A549 (cell line): ENCODE results near the gene RNF112. TPM values are rescaled to one million over a fixed set of nuclear protein-coding genes. Genes with fewer than 3 reads are reported as not detected.

Experiments
- ATAC-seq, 2 experiments: fragments of 200-7000 bp in 1 of 2; fragments of >200 bp in 1 of 2; cut with Nextera tagmentation in 1 of 2; cut with Tn5 transposase in 1 of 2; 3 replicates each; pipeline versions ENCODE4 v1.8.0 to v1.9.1; 2018 to 2020; ENCODE audit warnings: mild to moderate bottlenecking in 1 of 2, moderate library complexity in 1 of 2
- CTCF ChIA-PET: fragments of 300-600 bp; sonication (Branson Sonifier 250); formaldehyde crosslinking; extraction: SDS; loops from one replicate; lab custom pipeline; 2021; ENCODE audit warnings: antibody characterized with exemption, inconsistent platforms; lab: Yijun Ruan, JAX
- POLR2A ChIA-PET: fragments of 350-600 bp; formaldehyde crosslinking; extraction: SDS; loops from one replicate; lab custom pipeline; 2021; ENCODE audit warnings: antibody characterized with exemption, inconsistent platforms; lab: Yijun Ruan, JAX
- DNase-seq, 2 experiments: peaks; one replicate each; pipeline versions ENCODE4 v3.0.0 to v3.0.0-alpha.2; 2011 to 2016; ENCODE audit warnings: low read depth in 1 of 2, low spot score in 1 of 2
- FAIRE-seq: peaks from 2 replicates; lab custom pipeline; 2011; peaks lifted over from hg19 to GRCh38; lab: Jason Lieb, UNC
- H3K27ac ChIP-seq, 2 experiments: fragments of >200 bp; sonication (Bioruptor Twin); formaldehyde crosslinking; 3 replicates each; pipeline ENCODE4 v1.5.1; 2016 to 2017
- H3K4me1 ChIP-seq: fragments of >200 bp; sonication (Bioruptor Twin); formaldehyde crosslinking; 3 replicates; pipeline ENCODE4 v1.6.1; 2016
- H3K4me2 ChIP-seq: fragments of >200 bp; sonication (Bioruptor Twin); formaldehyde crosslinking; 3 replicates; pipeline ENCODE4 v1.6.1; 2016
- H3K4me3 ChIP-seq: fragments of >200 bp; sonication (Bioruptor Twin); formaldehyde crosslinking; 3 replicates; pipeline ENCODE4 v1.5.1; 2016
- H3K9me3 ChIP-seq: fragments of >200 bp; sonication (Bioruptor Twin); formaldehyde crosslinking; 3 replicates; pipeline ENCODE4 v1.6.1; 2016
- BHLHE40 ChIP-seq: IDR thresholded peaks from 2 replicates; pipeline ENCODE4 v1.6.1; 2012; ENCODE audit warnings: low read depth, low read length, inconsistent platforms
- CEBPB ChIP-seq, 2 experiments: fragments of >200 bp in 1 of 2; sonication (Bioruptor Twin) in 1 of 2; formaldehyde crosslinking in 1 of 2; IDR thresholded peaks; 2 replicates each; pipeline ENCODE4 v1.6.1; 2012 to 2016
- GATA3 ChIP-seq: IDR thresholded peaks from 2 replicates; pipeline ENCODE4 v1.6.1; 2012; ENCODE audit warnings: borderline replicate concordance
- HDAC2 ChIP-seq: fragments of 200-600 bp; sonication (generic); IDR thresholded peaks from 2 replicates; pipeline ENCODE4 v1.6.1; 2016
- HEYL ChIP-seq: fragments of 250-450 bp; sonication (Bioruptor Pico); IDR thresholded peaks from 2 replicates; pipeline ENCODE4 v1.8.0; 2021; ENCODE audit warnings: mild to moderate bottlenecking, moderate library complexity
- HOXA7 ChIP-seq: fragments of 250-450 bp; sonication (Bioruptor Pico); IDR thresholded peaks from 2 replicates; pipeline ENCODE4 v1.5.0; 2020; ENCODE audit warnings: mild to moderate bottlenecking, moderate library complexity
- HOXB13 ChIP-seq: fragments of 250-450 bp; sonication (Bioruptor Pico); IDR thresholded peaks from 2 replicates; pipeline ENCODE4 v1.5.0; 2020; ENCODE audit warnings: low read depth, mild to moderate bottlenecking, moderate library complexity
- JUNB ChIP-seq: fragments of >200 bp; sonication (Bioruptor Twin); formaldehyde crosslinking; IDR thresholded peaks from 2 replicates; pipeline ENCODE4 v1.6.1; 2016
- KDM1A ChIP-seq: fragments of 200-600 bp; sonication (generic); IDR thresholded peaks from 2 replicates; pipeline ENCODE4 v1.6.1; 2016; ENCODE audit warnings: low read depth, mild to moderate bottlenecking
- MAZ ChIP-seq: fragments of 150-350 bp; IDR thresholded peaks from 2 replicates; pipeline ENCODE4 v1.6.1; 2014; ENCODE audit warnings: antibody characterized with exemption, low read depth, low read length, borderline replicate concordance
- NFE2L2 ChIP-seq: fragments of 150-350 bp; conservative IDR thresholded peaks from 2 replicates; pipeline ENCODE4 v1.6.1; 2014; ENCODE audit warnings: low read length
- NPAS2 ChIP-seq: fragments of 250-450 bp; sonication (Bioruptor Pico); IDR thresholded peaks from 2 replicates; pipeline ENCODE4 v1.8.0; 2022; ENCODE audit warnings: mild to moderate bottlenecking, moderate library complexity, borderline replicate concordance
- NR3C1 ChIP-seq: fragments of >200 bp; sonication (Bioruptor Twin); formaldehyde crosslinking; IDR thresholded peaks from 3 replicates; pipeline ENCODE4 v1.6.1; 2017
- RARB ChIP-seq: fragments of 250-450 bp; sonication (Bioruptor Pico); IDR thresholded peaks from 2 replicates; pipeline ENCODE4 v1.8.0; 2021; ENCODE audit warnings: mild to moderate bottlenecking, moderate library complexity
- RCOR1 ChIP-seq: fragments of 150-350 bp; IDR thresholded peaks from 2 replicates; pipeline ENCODE4 v1.6.1; 2014; ENCODE audit warnings: antibody characterized with exemption, low read length, low read depth
- RNF2 ChIP-seq: fragments of 200-600 bp; sonication (generic); IDR thresholded peaks from 2 replicates; pipeline ENCODE4 v1.6.1; 2016; ENCODE audit warnings: low read depth, mild to moderate bottlenecking, antibody characterized with exemption, moderate library complexity, borderline replicate concordance
- TFCP2L1 ChIP-seq: fragments of 250-450 bp; sonication (Bioruptor Pico); IDR thresholded peaks from 2 replicates; pipeline ENCODE4 v1.5.0; 2021; ENCODE audit warnings: mild to moderate bottlenecking
- ZFP36 ChIP-seq: fragments of 450-650 bp; IDR thresholded peaks from 2 replicates; pipeline ENCODE4 v1.6.1; 2014; ENCODE audit warnings: borderline replicate concordance; ENCODE audit not compliant: partially characterized antibody
- ZSCAN20 ChIP-seq: fragments of 250-450 bp; sonication (Bioruptor Pico); IDR thresholded peaks from 2 replicates; pipeline ENCODE4 v1.8.0; 2022; ENCODE audit warnings: mild to moderate bottlenecking, moderate library complexity
- WGBS: methylation state at CpG from one replicate; pipeline ENCODE4 v1.1.6; 2017; ENCODE audit errors: missing lambda C conversion rate; 5-methylcytosine and 5-hydroxymethylcytosine counted together
- polyA minus RNA-seq: library from RNA; depleted of rRNA, polyadenylated mRNA; stranded (reverse); fragments of >200 nt; gene quantifications from 2 replicates; pipeline ENCODE4 v1.2.3, GENCODE V29; 2011; rRNA and poly(A)+ RNA removed
- polyA plus RNA-seq, 4 experiments: library from polyadenylated mRNA; depleted of rRNA in 3 of 4; stranded (reverse); fragments of >200 nt; fragmentation: RNase III in 1 of 4; extraction: RNeasy Plus Mini Kit Qiagen cat#74134 plus additional on column Dnase treatment in 1 of 4; gene quantifications; 2 replicates in 3 of 4; 3 replicates in 1 of 4; pipeline ENCODE4 v1.2.3, GENCODE V29; 2011 to 2017
- TF ChIP-seq, protein P1 (sequence below): IDR thresholded peaks from 2 replicates; pipeline ENCODE4 v1.6.1; 2012; ENCODE audit warnings: low read depth, borderline replicate concordance

Gene RNF112, protein sequence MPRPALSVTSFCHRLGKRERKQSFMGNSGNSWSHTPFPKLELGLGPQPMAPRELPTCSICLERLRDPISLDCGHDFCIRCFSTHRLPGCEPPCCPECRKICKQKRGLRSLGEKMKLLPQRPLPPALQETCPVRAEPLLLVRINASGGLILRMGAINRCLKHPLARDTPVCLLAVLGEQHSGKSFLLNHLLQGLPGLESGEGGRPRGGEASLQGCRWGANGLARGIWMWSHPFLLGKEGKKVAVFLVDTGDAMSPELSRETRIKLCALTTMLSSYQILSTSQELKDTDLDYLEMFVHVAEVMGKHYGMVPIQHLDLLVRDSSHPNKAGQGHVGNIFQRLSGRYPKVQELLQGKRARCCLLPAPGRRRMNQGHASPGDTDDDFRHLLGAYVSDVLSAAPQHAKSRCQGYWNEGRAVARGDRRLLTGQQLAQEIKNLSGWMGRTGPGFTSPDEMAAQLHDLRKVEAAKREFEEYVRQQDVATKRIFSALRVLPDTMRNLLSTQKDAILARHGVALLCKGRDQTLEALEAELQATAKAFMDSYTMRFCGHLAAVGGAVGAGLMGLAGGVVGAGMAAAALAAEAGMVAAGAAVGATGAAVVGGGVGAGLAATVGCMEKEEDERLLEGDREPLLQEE
- polyA plus RNA-seq (2011; rRNA removed), result 0.27 and 0.65 TPM in 2 replicates
- polyA plus RNA-seq (2012; cell fraction: cytosol; rRNA removed), result 0.15 and 0.21 TPM in 2 replicates
- polyA plus RNA-seq (2012; cell fraction: nucleus; rRNA removed), result 2.4 and 5.1 TPM in 2 replicates
- 0.66 to 2.7 TPM (median 1.4 TPM) in 3 replicates for polyA plus RNA-seq (2017; fragmentation: RNase III; extraction: RNeasy Plus Mini Kit Qiagen cat#74134 plus additional on column Dnase treatment)
- polyA minus RNA-seq, result 0.17 TPM in 1 of 2 replicates, not detected in the other

DNA sequence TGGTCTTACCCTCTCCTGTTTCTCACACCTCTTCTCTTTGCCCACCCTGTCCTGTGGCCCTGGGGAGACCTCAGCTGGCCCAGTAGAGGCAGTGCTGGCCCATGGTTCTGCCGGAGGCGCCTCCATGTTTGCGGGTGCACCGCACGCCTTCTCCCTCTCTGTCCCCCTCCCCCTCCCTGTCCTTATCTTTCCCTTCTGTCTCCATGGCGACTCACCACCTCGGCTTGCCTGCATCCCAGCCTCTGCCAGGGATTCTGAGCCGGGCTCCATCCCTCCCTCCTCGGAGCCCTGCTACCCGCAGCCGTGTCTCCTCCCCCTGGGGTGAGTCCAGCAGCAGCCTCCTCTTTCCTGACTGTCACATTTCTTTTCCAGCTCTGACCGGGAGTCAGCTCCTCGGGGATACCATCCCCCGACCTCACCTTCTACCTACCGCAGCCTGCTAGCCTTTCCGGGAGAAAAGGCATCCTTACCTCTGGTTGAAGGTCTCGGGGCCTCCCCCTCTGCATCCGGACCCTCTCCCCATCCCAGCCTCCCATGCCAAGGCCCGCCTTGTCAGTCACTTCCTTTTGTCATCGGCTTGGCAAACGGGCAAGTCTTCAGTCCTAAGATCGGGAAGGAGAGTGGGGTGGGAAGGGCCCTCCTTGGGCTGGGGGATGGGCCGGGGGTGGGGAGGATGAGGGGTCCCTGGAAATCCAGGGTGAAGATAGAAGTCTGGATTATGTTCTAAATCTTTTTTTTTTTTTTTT lies at the start of gene RNF112:
TSS of gene RNF112 (plus strand) at position 358 of the 746 bp plus-strand sequence. CDS start at position 535, 177 bp downstream.
- ATAC-seq, result peak in 1 of 2 experiments; percentile 23; a peak in 1 of 6 replicates
- peak within 1 kb of the TSS in 1 of 2 experiments; percentile 34; a peak in 1 of 6 replicates for H3K27ac ChIP-seq
- ChIA-PET CTCF (interaction anchor here (1.1 to 9.1 kb wide), 3 partner anchors 10 to 49 kb away, joined by 4 to 58 read pairs (median 35); partner anchors contain the start of gene B9D1), POLR2A (interaction anchor here (0.6 kb wide), 1 partner anchor 50 kb away, joined by 3 read pairs; no protein-coding TSS in a partner anchor)
- 56% methylated on average over 23 of the region's 23 CpGs for WGBS
- H3K4me3 ChIP-seq, result no peak within 1 kb of the TSS
- no peak within 1 kb of the TSS for H3K4me2 ChIP-seq
- no peaks in the 10 kb centered on the region for H3K9me3 ChIP-seq
- no peak for TF ChIP-seq RNF2
- TF ChIP-seq, protein P1, sequence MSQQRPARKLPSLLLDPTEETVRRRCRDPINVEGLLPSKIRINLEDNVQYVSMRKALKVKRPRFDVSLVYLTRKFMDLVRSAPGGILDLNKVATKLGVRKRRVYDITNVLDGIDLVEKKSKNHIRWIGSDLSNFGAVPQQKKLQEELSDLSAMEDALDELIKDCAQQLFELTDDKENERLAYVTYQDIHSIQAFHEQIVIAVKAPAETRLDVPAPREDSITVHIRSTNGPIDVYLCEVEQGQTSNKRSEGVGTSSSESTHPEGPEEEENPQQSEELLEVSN, result no peak
- no peak for TF ChIP-seq JUNB
- TF ChIP-seq NR3C1, result no peak
- no peak for TF ChIP-seq ZSCAN20 (CRISPR knock-in tag)
- no peak for TF ChIP-seq NPAS2 (CRISPR knock-in tag)
- TF ChIP-seq CEBPB (IDR thresholded peaks at IDR 0.05), result no peak
- no peak for TF ChIP-seq RARB (CRISPR knock-in tag)
- DNase-seq, result no peak
- no peak for FAIRE-seq
- H3K4me1 ChIP-seq, result no peaks in the 10 kb centered on the region

DNA sequence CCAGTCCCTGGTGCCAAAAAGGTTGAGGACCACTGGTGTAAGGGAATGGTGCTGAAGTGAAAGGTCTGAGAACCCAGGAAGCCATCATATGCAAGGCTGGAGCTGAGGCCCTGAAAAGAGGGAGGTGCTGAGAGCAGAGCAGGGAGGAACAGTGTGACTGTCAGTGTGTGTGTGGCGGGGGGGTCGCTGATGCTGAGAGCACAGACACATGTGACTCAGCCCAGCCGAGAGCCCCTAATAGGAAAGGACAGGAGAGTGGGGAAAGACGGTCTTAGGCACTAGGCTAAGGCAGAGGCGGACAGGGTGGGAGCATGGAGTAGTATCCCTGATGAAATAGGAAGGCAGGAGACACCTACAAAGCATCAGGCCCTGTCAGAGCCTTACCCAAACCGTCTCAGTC lies 49.7 kb upstream of the RNF112 start:
- peak overlapping the region; percentile 95 for H3K4me2 ChIP-seq
- TF ChIP-seq BHLHE40 (no peak), HDAC2 (no peak), MAZ (no peak), NFE2L2 (no peak), TFCP2L1 (CRISPR knock-in tag) (no peak), GATA3 (no peak), HEYL (CRISPR knock-in tag) (no peak), RCOR1 (no peak), HOXA7 (CRISPR knock-in tag) (no peak), HOXB13 (CRISPR knock-in tag) (no peak), KDM1A (no peak), ZFP36 (no peak)
- TF ChIP-seq, all 56 proteins: peak for 0
- no peak for FAIRE-seq
- peak overlapping the region; percentile 94 to 96 for H3K27ac ChIP-seq
- ChIA-PET CTCF (interaction anchor here (0.6 to 14.6 kb wide), 9 partner anchors 12 to 310 kb away, joined by 3 to 362 read pairs (median 20); partner anchors contain the start of genes MAPK7 and RNF112), POLR2A (interaction anchor here (0.6 kb wide), 1 partner anchor 50 kb away, joined by 3 read pairs; no protein-coding TSS in a partner anchor)
- ATAC-seq, result no peak
- H3K4me1 ChIP-seq, result peaks cover 16% of the 10 kb centered on the region; the same call in 2 of the 3 replicates
- no peaks in the 10 kb centered on the region for H3K9me3 ChIP-seq
- H3K4me3 ChIP-seq, result peak overlapping the region; percentile 82
- WGBS, result 86% methylated on average over 6 of the region's 6 CpGs
- DNase-seq, result no peak
